Measurements from ENCODE around the gene IFITM2. TPM values are rescaled to one million over a fixed set of nuclear protein-coding genes. Genes with fewer than 3 reads are reported as not detected.
A peak's percentile ranks its signal among the peaks of the same experiment; 100 is the strongest.

IFITM2 gene
- total and polyA plus RNA-seq, 2 experiments from 2014 or later, result 104 to 1,025 TPM

- Histone ChIP-seq H3K36me3 (ENCODE audit: low read depth) (no peaks in the 10 kb centered on the region), H3F3A (ENCODE audit: insufficient read depth) (no peaks in the 10 kb centered on the region), H3K27ac (no peak overlapping the region), H3K79me2 (ENCODE audit: insufficient read depth) (no peaks in the 10 kb centered on the region), H3K4me3 (no peak overlapping the region), H3K9me2 (ENCODE audit: insufficient read depth) (no peaks in the 10 kb centered on the region), H2AFZ (no peak overlapping the region), H4K20me1 (ENCODE audit: insufficient read depth) (no peaks in the 10 kb centered on the region), H3K9me3 (ENCODE audit: low read depth) (no peaks in the 10 kb centered on the region), H3K4me1 (ENCODE audit: insufficient read depth) (peaks cover 9% of the 10 kb centered on the region; the same call in 1 of the 2 replicates), H3K4me2 (ENCODE audit: unreplicated experiment) (peak overlapping the region; percentile 12), H3K27me3 (replicated peaks; ENCODE audit: insufficient read depth) (no peaks in the 10 kb centered on the region), H3K9ac (no peak overlapping the region)
- in situ Hi-C loops (cut with MboI), result no loop called here
- DNase-seq, result no peak
- 85 to 87% methylated on average over 22 to 30 of the region's 30 CpGs for WGBS, 2 experiments (ENCODE audit: low coverage in 1 of 2, low lambda C conversion rate in 2 of 2, missing lambda C conversion rate in 2 of 2)
- TF ChIP-seq EZH2phosphoT487 (IDR thresholded peaks at IDR 0.05; ENCODE audit: insufficient read depth, low read depth) (no peak), EZH2 (IDR thresholded peaks at IDR 0.05; ENCODE audit: insufficient read depth, poor library complexity, severe bottlenecking) (no peak)
Observed at GRCh38 chr11:325796-326591, 18.4 kb downstream of the IFITM2 start.

DNA sequence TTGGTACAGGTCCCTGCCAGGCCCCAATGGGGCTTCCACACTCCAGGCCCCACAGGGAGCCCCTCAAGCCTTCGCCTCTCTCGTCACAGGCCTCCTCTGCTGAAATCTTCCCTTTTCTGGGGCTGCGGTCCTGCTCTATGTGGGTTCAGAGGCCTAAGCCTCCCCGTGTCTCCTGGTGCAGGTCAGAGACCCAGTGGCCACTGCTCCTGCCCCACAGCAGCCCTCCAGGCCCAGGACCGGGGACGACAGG is 18.9 kb downstream of the IFITM2 start:
- in situ Hi-C loops (cut with MboI), result no loop called here
- WGBS, 2 experiments (ENCODE audit: low coverage in 1 of 2, low lambda C conversion rate in 2 of 2, missing lambda C conversion rate in 2 of 2), result 84 to 86% methylated on average over 6 of the region's 6 CpGs

DNA sequence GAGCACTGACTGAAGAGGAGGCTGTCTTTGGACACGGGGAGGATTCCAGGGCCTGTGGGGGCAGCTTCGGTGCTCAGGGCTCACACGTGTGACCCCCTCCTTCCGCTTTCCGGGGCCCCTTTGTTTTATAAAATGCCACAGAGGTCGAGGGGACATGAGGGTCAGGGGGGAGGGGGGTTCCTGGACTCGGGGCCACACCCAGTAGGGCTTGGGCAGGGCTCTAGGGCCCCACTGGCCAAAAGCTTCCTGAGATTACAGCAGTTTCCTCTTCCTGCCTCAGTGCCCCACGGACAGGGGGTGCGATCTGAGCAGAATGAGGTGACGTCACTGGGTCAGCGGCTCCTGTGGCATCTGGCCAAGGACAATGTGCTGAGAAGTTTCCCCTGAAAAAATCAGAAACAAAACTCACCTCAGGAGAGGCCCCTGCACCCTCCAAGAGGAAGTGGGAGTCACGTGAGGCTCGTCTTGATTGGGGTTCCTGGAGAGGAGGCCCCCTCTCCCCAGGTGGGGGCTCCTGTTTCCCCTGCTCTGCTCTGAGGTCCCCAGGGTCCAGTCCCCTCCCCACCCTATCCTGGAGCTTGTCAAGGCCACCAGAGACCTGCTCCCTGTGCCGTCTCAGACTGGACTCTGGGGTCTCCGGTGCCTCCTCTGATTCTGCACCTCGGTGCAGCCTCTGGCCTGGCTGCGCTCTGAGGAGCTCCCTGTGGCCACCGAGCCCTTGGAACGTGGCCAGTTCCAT is 19.4 kb downstream of the IFITM2 start:
- no peak overlapping the region for H3K9ac ChIP-seq
- H3K79me2 ChIP-seq (ENCODE audit: insufficient read depth), result no peaks in the 10 kb centered on the region
- H3K4me2 ChIP-seq (ENCODE audit: unreplicated experiment), result no peak overlapping the region
- no peaks in the 10 kb centered on the region for H4K20me1 ChIP-seq (ENCODE audit: insufficient read depth)
- H3K4me1 ChIP-seq (ENCODE audit: insufficient read depth), result peaks cover 9% of the 10 kb centered on the region; the same call in 1 of the 2 replicates
- H3F3A ChIP-seq (ENCODE audit: insufficient read depth), result no peaks in the 10 kb centered on the region
- H3K36me3 ChIP-seq (ENCODE audit: low read depth), result no peaks in the 10 kb centered on the region
- no peaks in the 10 kb centered on the region for H3K9me2 ChIP-seq (ENCODE audit: insufficient read depth)
- peak; percentile 40 for DNase-seq
- no peaks in the 10 kb centered on the region for H3K27me3 ChIP-seq (replicated peaks; ENCODE audit: insufficient read depth)
- H3K27ac ChIP-seq, result no peak overlapping the region
- in situ Hi-C loops (cut with MboI), result no loop called here
- H2AFZ ChIP-seq, result peak overlapping the region; percentile 28; the same call in 1 of the 2 replicates
- no peak for TF ChIP-seq EZH2 (IDR thresholded peaks at IDR 0.05; ENCODE audit: insufficient read depth, poor library complexity, severe bottlenecking)
- no peak for TF ChIP-seq EZH2phosphoT487 (IDR thresholded peaks at IDR 0.05; ENCODE audit: insufficient read depth, low read depth)
- no peaks in the 10 kb centered on the region for H3K9me3 ChIP-seq (ENCODE audit: low read depth)
- WGBS, 2 experiments (ENCODE audit: low coverage in 1 of 2, low lambda C conversion rate in 2 of 2, missing lambda C conversion rate in 2 of 2), result 55 to 62% methylated on average over 17 to 19 of the region's 19 CpGs
- H3K4me3 ChIP-seq, result no peak overlapping the region

More for the DNA sequence above, 18.9 kb downstream of the IFITM2 start:
- Histone ChIP-seq H3K4me1 (ENCODE audit: insufficient read depth) (peaks cover 9% of the 10 kb centered on the region; the same call in 1 of the 2 replicates), H3K9ac (no peak overlapping the region), H3K4me2 (ENCODE audit: unreplicated experiment) (no peak overlapping the region), H2AFZ (peak overlapping the region; percentile 28; the same call in 1 of the 2 replicates), H3K9me2 (ENCODE audit: insufficient read depth) (no peaks in the 10 kb centered on the region), H3K9me3 (ENCODE audit: low read depth) (no peaks in the 10 kb centered on the region), H3K36me3 (ENCODE audit: low read depth) (no peaks in the 10 kb centered on the region), H3K27me3 (replicated peaks; ENCODE audit: insufficient read depth) (no peaks in the 10 kb centered on the region), H3K79me2 (ENCODE audit: insufficient read depth) (no peaks in the 10 kb centered on the region), H4K20me1 (ENCODE audit: insufficient read depth) (no peaks in the 10 kb centered on the region), H3K27ac (no peak overlapping the region), H3F3A (ENCODE audit: insufficient read depth) (no peaks in the 10 kb centered on the region), H3K4me3 (no peak overlapping the region)
- TF ChIP-seq EZH2phosphoT487 (IDR thresholded peaks at IDR 0.05; ENCODE audit: insufficient read depth, low read depth) (no peak), EZH2 (IDR thresholded peaks at IDR 0.05; ENCODE audit: insufficient read depth, poor library complexity, severe bottlenecking) (no peak)
- DNase-seq, result no peak

GRCh38 chr11:327581-327923 is 19.9 kb downstream of the IFITM2 start:
- no peak overlapping the region for H3K27ac ChIP-seq
- WGBS, 2 experiments (ENCODE audit: low coverage in 1 of 2, low lambda C conversion rate in 2 of 2, missing lambda C conversion rate in 2 of 2), result 97 to 99% methylated on average over 3 of the region's 3 CpGs
- H3K79me2 ChIP-seq (ENCODE audit: insufficient read depth), result no peaks in the 10 kb centered on the region
- no peaks in the 10 kb centered on the region for H3K36me3 ChIP-seq (ENCODE audit: low read depth)
- no peak for DNase-seq
- H3K9me2 ChIP-seq (ENCODE audit: insufficient read depth), result no peaks in the 10 kb centered on the region
- H3K9me3 ChIP-seq (ENCODE audit: low read depth), result no peaks in the 10 kb centered on the region
- H3K4me3 ChIP-seq, result no peak overlapping the region
- H2AFZ ChIP-seq, result 0 out of 2 replicates have a peak overlapping the region, but pooled peaks have one; percentile 28
- TF ChIP-seq EZH2 (IDR thresholded peaks at IDR 0.05; ENCODE audit: insufficient read depth, poor library complexity, severe bottlenecking) (no peak), EZH2phosphoT487 (IDR thresholded peaks at IDR 0.05; ENCODE audit: insufficient read depth, low read depth) (no peak)
- no peaks in the 10 kb centered on the region for H3F3A ChIP-seq (ENCODE audit: insufficient read depth)
- in situ Hi-C loops (cut with MboI), result no loop called here
- no peak overlapping the region for H3K9ac ChIP-seq
- H4K20me1 ChIP-seq (ENCODE audit: insufficient read depth), result no peaks in the 10 kb centered on the region
- no peak overlapping the region for H3K4me2 ChIP-seq (ENCODE audit: unreplicated experiment)
- H3K4me1 ChIP-seq (ENCODE audit: insufficient read depth), result peaks cover 9% of the 10 kb centered on the region; the same call in 1 of the 2 replicates
- no peaks in the 10 kb centered on the region for H3K27me3 ChIP-seq (replicated peaks; ENCODE audit: insufficient read depth)

Data from GM23248 (cell line).